A549 treated with GW870086 at 1 μM for 4 hours (cell line): ENCODE data around the gene SERF1B. TPM values are rescaled to one million over a fixed set of nuclear protein-coding genes. Genes with fewer than 3 reads are reported as not detected.

Experiments used
- total RNA-seq: library from RNA; stranded (reverse); fragments of 200-300 nt; extraction: Qiagen RNA extraction; gene quantifications from 5 replicates; pipeline ENCODE4 v1.2.3, GENCODE V29; 2022; ENCODE audit warnings: low read depth

The SERF1B gene
- 69.8 to 83.1 TPM (median 77.4 TPM) in 5 replicates for total RNA-seq

DNA sequence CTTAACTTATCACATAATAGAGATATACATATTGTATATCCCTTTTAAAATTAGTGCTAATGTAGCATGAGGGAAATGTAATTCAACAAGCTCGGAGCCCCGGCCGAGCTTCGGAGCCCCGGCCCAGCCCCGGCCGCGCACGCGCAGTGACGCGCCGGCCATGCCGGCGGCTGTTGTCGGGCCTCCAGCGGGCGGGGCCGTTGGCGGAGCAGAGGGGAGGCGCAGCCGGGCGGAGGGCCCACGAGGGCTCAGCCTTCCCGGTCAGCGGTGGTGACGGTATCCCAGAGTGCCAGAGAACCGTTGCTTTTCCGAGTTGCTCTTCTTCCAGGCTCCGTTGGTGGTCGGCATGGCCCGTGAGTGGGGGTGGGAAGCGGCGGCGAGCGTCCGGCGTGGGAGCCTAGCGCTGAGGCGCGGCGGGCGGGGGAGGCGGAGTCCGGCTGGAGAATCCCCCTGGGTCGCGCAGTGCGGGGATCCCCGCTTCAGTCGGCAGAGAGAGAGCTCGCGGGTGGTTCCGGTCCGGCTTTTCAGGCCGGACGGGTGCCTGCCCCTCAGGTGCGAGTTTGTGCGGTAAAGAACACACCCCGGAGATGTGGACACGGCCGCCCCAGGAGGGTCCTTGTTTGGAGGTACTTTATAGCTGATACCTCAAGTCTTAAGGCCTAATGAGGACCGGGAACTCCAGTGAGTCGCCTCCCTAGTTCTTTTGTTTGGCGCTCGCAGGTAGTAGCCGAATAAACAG is at the start of gene SERF1B:
Gene SERF1B, plus strand, starts transcription at position 146 of the 739 bp plus-strand sequence. Its CDS starts 201 bp downstream, at position 347.

Other genes starting within 250 kb of the SERF1B start
- gene SMN2, start 24.4 kb downstream of the SERF1B start, total RNA-seq: 37.4 to 53.1 TPM (median 41.5 TPM) in 5 replicates